ENCODE results near the gene BBOF1.

DNA sequence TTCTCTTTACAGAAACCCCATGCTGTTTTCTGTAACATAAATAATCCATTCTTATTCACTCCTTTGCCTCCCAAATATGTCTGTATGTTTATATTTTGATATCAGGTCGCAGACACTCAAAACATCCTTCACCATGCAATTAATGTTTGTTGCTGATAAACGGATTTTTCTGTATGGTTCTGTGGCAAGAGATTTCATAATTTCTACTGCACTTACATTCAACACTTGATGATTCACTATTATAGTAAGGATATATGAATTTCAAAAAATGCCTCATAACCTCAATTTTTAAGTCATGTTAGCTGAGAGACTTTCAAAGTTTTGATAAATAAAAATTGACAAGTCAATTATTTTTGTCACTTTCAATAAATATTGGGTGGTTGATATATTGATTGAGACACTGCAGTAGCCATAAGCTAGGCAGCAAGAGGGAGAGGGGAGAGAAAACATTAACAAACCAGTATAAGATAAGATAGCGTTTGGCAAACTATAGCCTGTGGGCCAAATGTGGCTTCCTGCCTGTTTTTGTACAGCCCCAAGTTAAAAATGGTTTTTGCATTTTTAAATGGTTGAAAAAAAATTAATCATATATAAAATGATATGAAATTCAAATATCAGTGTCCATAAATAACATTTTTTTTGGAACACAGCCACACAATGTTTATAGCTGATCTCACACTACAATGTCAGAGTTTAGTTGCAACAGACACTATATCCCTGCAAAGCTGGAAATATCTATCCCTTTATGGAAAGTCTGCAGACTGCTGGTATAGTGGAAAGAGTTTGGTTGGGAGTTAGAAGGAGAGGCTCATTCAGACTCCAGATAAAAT lies 46.8 kb downstream of the BBOF1 start:
- TF ChIP-seq, protein P1, sequence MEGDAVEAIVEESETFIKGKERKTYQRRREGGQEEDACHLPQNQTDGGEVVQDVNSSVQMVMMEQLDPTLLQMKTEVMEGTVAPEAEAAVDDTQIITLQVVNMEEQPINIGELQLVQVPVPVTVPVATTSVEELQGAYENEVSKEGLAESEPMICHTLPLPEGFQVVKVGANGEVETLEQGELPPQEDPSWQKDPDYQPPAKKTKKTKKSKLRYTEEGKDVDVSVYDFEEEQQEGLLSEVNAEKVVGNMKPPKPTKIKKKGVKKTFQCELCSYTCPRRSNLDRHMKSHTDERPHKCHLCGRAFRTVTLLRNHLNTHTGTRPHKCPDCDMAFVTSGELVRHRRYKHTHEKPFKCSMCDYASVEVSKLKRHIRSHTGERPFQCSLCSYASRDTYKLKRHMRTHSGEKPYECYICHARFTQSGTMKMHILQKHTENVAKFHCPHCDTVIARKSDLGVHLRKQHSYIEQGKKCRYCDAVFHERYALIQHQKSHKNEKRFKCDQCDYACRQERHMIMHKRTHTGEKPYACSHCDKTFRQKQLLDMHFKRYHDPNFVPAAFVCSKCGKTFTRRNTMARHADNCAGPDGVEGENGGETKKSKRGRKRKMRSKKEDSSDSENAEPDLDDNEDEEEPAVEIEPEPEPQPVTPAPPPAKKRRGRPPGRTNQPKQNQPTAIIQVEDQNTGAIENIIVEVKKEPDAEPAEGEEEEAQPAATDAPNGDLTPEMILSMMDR (IDR thresholded peaks at IDR 0.05; ENCODE audit: low read depth, low read length), result no peak
- no peak for TF ChIP-seq EZH2phosphoT487 (IDR thresholded peaks at IDR 0.05; ENCODE audit: low read depth)
